GM21723 (cell line): Measurements from ENCODE around the gene RER1.

ENCODE experiments used
- ATAC-seq: cut with Tn5 transposase; IDR thresholded peaks from one replicate; pipeline ENCODE4 v1.9.1; 2021; ENCODE audit warnings: mild to moderate bottlenecking, moderate library complexity; ENCODE audit not compliant: unreplicated experiment

The RER1 gene

DNA sequence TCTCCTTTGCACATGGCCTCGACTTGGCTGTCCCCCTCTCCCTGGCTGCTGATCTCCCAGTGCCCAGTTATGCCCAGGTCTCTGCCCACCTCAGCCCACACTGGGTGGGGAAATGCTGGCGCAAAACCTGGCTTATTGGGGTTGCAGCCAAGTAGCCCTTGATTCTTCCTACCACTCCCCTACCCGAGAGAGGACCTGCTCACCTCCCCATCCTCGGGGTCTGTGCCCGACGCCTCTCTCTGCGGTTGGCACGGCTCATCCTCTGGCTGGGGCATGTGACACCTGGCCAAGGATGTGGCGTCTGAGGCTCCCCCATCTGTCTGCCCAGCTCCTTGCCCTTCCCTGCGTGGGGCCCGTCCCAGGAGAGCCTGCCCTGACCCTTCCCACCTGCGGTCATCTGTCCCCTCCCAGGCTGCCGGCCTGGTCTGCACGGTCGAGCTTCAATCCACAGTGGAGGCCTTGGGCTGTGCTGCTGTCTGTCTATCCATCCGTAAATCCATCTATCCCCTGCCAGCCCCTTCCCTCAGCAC lies 27.2 kb downstream of the RER1 start:
- no peak for ATAC-seq

DNA sequence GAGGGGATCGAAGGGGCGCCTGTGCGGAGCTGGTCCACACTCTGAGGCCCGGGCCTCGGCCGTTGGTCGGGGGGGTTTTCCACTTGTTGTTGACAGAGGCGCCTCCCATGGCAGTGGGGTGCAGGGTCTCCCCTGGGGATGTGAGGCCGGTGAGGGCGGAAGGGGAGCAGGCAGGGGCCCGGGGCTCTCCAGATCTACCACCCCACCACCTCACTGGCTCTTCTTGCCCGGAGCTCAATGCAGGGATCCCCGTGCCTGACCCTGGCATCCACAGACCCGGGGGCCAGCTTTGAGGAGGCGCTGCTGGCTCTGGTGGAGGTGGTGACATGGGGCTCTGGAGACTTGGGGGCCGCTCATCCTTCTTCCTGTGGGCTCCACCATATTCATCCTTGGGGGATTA lies 27.8 kb downstream of the RER1 start:
- ATAC-seq: no peak

DNA sequence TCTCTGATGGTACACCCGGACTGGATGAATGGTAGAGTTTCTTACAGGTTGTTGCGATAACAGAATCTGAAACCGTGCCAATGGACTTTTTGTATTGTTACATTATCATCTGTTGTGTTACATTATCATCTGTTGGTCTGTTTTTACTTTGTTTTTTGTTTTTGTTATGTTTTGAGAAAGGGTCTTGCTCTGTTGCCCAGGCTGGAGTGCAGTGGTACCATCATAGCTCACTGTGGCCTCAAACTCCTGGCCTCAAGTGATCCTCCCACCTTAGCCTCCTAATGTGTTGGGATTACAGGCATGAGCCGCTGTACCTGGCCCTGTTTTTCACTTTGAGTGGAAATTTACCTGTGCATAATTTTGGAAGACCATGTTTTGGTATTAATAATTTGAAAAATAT lies 30.9 kb downstream of the RER1 start:
- no peak for ATAC-seq

GRCh38 chr1:2425892-2426291 lies 34.3 kb downstream of the RER1 start:
- ATAC-seq: no peak

DNA sequence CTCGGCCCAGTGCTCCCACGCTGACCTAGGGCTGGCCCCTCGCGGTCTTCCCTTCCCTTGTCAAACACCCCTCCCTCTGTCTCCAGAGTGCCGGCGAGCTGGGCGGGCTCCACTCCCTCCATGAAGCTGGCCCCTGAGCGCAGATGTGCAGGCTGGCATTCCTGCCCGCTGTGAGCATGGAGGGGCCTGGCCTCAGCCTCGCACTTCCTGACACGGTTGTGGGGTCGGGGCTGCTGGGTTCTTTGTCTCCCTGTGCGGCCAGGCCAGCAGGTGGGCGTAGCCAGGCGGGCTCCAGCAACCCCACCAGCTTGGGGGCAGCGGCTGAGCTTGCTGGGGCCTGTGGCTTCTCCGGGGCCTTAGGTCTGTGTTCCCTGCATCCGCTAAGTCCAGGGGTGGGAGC lies 34.9 kb downstream of the RER1 start:
- ATAC-seq: no peak

GRCh38 chr1:2427051-2427450 lies 35.4 kb downstream of the RER1 start:
- ATAC-seq: no peak

- ATAC-seq: no peak
Observed at GRCh38 chr1:2427976-2428375, 36.3 kb downstream of the RER1 start.

- no peak for ATAC-seq
Observed at GRCh38 chr1:2428490-2428889, 36.8 kb downstream of the RER1 start.

DNA sequence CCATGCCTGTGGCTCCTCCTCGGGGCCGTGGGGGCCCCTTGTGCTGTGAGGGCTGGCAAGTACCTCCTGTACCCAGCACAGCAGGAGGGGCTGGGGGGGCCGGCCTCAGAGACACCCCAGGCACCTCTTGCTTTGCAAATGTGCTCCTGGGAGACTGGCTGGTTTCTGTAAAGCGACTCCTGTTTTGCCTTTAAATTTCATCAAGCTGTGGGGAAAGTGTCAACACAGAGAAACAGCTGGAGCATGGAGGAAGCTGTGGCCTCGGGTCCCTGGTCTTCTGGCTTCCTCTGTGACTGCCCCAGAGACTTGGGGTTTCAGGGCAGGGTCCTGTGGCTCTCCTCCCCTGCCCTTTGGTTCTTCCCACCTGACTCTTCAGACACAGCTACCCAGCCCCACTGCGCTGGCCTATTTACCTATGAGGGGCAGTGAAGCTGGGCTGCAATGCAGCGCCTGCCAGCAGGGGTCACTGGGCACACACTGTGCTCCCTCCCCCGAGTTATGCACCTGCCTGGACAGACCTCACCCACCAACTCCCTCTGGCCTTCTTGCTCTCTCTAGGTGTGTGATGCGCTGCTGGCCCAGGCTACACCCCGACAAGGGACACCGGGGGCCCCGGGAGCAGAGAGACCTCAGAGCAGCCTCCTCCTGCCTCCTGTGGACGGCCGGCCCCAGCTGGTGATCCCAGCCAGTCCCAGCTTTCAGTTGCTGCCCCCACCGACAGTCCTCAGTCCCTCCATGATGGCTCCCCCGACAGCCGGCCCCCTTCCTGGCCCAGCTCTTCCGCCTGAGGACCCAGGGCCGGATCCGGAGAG lies 38.3 kb downstream of the RER1 start:
- ATAC-seq: no peak

DNA sequence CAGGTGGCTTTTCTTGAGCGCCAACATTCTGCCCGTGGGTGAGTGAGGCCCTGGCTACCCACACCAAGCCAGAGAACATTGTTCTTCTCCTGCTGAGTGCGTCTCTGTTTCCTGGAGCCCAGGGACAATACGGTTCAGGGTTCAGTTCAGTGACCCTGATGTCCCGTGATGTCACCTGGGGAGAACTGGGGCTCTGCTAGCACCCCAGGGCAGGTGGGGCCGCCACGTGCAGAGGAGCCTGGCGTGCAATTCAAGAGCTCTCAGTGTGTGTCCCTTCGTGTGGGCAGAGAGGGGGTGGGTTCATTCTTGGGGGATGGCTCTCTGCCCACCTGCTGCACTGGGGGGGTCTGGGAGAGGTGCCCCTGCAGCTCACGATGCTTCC lies 38.9 kb downstream of the RER1 start:
- no peak for ATAC-seq

DNA sequence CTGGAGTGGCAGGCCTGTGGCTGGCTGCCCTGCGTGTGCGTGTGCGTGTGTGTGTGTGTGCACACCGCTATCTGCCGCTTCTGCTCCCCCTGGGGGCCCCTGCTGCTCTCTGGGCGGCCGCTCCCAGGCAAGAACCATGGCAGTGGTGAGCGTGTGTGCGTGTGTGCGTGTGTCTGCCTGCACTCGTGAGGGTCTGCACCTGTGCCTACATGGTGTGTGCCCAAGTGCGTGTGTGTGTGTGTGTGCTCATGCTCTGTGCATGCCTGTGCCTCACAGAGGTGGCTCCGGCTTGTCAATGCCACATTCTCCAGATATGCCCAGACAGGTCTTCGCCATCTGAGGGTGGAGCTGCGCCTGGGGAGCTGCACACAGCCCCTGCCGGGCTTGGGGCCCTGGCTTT lies 39.5 kb downstream of the RER1 start:
- ATAC-seq: no peak

- no peak for ATAC-seq
Observed at GRCh38 chr1:2431518-2431917, 39.9 kb downstream of the RER1 start.

DNA sequence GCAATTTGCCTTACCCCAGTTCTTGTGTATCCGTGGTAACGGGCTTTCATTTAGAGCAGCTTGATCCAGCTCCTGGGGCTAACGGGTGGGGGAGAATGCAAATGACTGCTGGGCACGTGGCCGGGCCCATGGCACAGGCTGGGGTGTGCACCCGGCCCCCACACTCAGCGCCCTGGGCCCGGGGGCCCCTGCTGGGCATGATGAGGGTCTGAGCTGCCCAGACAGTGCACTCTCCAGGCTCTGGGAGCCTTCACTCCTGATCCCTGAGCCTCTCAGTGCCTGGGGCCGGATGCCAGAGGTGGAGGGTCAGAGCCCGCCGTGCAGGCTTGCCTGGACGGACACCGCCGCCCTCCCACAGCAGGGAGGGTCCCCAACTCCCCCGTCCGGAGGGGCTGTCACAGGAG lies 40.8 kb downstream of the RER1 start:
- no peak for ATAC-seq

DNA sequence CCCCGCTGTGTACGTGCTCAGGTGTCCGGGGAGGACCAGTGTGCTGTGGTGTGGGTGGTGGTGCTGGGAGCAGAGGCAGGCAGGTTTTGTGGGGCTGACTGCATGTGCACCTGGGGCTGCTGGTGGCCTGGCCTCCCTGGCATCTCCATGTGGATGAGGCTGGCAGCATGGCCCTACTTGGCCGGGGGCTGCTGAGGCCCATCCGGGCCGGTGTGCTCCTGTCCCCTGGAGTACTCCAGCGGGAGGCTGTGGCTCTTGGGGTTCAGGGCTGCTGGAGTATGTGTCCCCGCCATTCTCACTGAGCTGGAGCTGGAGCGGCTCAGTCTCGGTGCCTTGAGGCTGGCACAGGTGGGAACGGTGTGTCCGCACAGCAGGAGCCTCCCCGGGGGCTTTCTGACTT lies 41.6 kb downstream of the RER1 start:
- no peak for ATAC-seq

GRCh38 chr1:2433936-2434655 lies 42.5 kb downstream of the RER1 start:
- no peak for ATAC-seq

GRCh38 chr1:2435091-2435490 lies 43.5 kb downstream of the RER1 start:
- ATAC-seq: no peak

DNA sequence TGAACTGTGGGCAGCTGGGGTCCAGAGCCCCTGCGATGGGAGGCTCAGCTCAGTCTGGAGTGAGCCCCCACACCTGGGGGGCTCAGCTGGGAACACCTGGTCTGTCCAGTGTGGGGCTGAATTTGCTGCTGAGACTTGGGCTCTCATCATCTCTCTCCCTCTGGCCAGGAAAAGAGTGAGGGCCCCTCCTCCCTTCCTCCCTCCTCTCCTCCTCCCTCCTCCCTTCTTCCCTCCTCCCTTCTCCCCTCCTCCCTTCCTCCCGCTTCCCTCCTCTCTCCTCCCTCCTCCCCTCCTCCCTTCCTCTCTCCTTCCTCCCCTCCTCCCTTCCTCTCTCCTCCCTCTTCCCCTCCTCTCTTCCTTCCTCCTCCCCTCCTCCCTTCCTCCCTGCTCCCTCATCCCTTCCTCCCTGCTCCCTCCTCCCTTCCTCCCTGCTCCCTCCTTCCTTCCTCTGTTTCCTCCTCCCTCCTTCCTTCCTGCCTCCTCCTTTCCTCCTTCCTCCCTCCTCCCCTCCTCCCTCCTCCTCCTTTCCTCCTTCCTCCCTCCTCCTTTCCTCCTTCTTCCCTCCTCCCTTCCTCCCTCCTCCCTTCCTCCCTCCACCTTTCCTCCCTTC lies 44.2 kb downstream of the RER1 start:
- no peak for ATAC-seq

GRCh38 chr1:2436876-2437275 lies 45.2 kb downstream of the RER1 start:
- no peak for ATAC-seq

DNA sequence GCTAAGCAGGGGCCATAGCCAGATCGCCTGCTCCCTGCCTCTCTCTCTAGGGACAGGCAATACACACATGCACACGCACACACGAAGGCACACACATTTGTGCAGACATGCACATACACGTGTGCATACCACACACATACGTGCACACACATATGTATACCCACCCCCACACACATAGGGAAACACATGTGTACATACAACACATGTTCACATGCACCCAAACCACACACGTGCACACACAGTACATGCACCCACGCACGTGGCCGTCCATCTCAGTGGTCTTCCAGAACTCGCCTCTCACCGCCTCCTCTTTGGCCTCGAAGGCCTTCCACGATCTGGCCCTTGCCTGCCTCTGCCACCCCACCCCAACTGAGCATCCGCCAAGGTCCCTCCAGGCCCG lies 46.0 kb downstream of the RER1 start:
- ATAC-seq: no peak

GRCh38 chr1:2438038-2438437 lies 46.4 kb downstream of the RER1 start:
- no peak for ATAC-seq

GRCh38 chr1:2438641-2439040 lies 47.0 kb downstream of the RER1 start:
- no peak for ATAC-seq

DNA sequence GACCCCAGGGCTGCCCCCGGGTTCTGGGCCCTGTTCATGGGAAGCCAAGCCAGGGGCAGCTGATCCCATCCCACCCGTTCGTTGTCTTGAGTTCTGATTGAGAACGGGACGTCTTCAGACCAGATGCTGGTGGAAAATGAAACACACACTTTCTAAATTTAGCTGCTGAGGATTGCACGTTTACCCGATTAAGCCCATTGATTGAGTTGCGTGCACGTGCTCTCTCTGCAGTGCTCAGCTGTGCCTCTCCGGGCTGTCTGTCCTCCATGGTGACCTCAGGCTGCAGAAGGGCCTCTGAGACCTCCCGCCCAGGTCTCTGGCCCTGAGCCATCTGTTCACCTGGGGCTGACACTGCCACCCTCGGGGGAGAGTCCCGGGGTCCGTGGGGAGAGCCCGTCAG lies 47.7 kb downstream of the RER1 start:
- no peak for ATAC-seq
